Stimulated activated CD8-positive, alpha-beta memory T cell treated with anti-CD3 and anti-CD28 coated beads, Interleukin-12 subunit alpha, Interleukin-12 subunit beta, amount 100 ng/mL, for 24 hours (primary cell): ENCODE data around the gene SDC3.
"Not testable (repeated sequence)": the region's sequence is repeated elsewhere in the genome, so short reads cannot be mapped to it uniquely, and the experiment has no call there.

Source experiments
- DNase-seq: peaks from one replicate; pipeline ENCODE4 v3.0.0-alpha.2; 2020; ENCODE audit errors: extremely low read depth

The SDC3 gene, protein sequence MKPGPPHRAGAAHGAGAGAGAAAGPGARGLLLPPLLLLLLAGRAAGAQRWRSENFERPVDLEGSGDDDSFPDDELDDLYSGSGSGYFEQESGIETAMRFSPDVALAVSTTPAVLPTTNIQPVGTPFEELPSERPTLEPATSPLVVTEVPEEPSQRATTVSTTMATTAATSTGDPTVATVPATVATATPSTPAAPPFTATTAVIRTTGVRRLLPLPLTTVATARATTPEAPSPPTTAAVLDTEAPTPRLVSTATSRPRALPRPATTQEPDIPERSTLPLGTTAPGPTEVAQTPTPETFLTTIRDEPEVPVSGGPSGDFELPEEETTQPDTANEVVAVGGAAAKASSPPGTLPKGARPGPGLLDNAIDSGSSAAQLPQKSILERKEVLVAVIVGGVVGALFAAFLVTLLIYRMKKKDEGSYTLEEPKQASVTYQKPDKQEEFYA

GRCh38 chr1:30908696-30909364, at the start of gene SDC3:
SDC3 (minus strand) TSS chr1:30908758; CDS start chr1:30908586, 172 bp downstream.
- no peak for DNase-seq

GRCh38 chr1:30957560-30958222, 49.1 kb upstream of the SDC3 start:
- no peak for DNase-seq

- no peak for DNase-seq
Measured at GRCh38 chr1:30955448-30956015, 47.0 kb upstream of the SDC3 start.

GRCh38 chr1:30953685-30954084, 45.1 kb upstream of the SDC3 start:
- no peak for DNase-seq

GRCh38 chr1:30952098-30952497, 43.5 kb upstream of the SDC3 start:
- DNase-seq = no peak

GRCh38 chr1:30950700-30951099, 42.1 kb upstream of the SDC3 start:
- DNase-seq = no peak

DNA sequence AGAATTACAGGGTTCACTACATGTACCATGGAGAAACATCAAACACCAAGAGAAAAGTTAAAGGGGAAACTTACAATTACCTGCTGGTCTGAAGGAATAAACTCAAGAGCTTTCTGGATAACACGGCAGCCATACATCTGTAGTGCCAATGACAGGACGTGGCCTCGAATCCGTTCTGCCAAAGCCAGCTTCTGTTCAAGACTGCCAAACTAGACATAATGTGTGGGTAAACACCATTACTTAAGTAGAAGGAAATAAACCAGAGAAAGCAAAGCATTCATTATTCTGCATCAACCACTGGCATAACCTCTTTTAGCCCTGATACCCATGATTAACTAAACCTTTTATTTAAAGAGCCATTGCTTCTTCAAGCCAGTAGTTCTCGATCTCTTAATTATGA, 41.5 kb upstream of the SDC3 start:
- DNase-seq = no peak

DNA sequence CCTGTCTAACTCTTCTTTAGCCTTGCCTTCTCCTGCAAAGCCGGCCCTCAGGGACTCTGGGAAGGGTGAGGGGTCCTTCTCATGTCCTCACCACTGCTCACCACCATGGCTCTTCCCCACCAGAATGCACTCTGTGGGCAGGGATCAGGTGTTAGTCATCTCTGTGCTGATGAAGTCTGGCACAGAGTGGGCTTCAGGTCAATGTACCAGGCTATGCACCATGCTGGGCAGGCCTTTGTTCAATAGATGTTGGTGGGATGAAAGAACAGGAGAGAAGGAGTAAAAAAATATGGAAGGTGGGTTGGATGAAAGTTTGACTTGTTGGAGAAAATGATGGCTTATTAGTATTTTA, 40.9 kb upstream of the SDC3 start:
- DNase-seq = not testable (repeated sequence)

DNA sequence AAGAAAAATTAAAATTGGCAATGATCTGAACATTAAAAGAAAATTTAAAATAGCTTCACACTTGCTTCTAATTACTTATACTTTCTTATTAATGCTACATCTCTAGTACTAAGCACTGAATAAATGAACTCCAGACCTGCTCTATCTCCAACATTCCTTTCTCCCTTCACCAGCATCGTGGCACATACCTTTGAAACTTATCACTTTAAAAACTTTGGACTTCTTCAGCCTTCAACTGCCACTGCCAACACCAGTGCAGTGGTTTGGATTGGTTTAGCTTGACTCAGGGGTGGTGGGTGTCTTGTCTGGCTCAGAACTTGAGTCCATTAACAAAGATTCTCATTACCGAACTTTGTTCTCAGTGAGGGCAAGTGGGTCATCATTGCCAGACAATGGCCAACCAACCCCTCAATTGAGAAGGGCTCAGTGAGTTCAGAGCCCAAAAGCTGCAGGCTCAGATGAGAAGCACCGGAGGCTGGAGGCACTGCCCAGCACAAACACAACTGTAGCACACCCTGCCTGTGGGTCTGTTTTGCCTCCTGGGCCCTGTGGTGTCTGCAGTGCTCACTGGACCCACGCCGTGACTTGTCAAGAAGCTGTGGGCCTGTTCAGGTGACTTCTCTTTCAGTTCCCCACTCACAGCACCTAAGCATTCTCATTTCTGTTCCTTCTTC, 40.4 kb upstream of the SDC3 start:
- DNase-seq = not testable (repeated sequence)

DNA sequence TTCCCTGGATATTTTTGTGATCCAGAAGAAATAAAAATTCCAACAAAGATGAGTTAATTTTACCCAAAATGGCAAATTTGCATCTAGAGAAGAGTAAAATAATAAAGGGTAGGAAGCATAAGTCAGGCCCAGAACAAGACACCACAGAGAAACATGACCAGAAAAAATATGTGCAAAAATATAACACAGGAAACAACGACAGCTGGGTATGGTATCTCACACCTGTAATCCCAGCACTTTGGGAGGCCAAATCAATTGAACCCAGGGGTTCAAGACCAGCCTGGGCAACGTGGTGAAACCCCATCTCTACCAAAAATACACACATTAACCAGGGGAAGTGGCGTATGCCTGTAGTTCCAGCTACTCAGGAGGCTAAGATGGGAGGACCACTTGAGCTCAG, 39.7 kb upstream of the SDC3 start:
- no peak for DNase-seq

DNA sequence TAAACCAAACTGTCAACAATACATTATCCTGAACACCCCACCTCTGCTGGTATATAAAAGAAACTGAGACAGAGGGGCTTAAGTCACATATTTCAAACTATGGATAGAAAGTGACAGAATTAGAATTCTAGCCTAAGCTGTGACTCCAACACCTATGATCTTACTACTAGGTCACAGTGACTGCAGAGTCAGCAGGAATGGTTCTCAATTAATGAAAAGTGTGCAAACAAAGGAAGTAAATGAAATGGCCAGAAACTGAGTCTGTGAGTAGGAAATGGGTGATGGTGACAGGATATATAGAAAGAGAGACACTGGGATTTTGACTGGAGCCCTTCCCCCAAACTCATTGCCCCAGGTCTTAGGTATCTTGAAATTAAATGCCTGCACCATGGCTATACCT, 38.7 kb upstream of the SDC3 start:
- DNase-seq = no peak

GRCh38 chr1:30942326-30942963, 33.9 kb upstream of the SDC3 start:
- no peak for DNase-seq

DNA sequence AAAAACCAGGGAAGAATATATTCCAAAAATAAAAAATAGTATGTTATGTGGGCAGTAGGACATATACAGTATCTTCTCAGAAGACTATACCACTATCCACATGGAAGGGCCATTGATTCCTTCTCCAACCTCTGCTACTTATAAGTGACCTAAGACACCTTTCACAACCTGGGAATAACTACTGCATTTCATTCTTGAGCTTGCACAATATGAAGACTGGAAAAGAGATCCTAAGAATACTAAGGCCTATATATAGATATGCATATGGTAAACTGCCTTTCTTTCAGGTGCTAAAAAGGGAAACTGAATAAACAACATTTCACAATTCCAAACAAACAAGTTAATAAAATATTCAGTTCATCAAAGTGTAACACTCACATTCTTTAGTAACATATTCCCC, 32.0 kb upstream of the SDC3 start:
- DNase-seq = no peak

- DNase-seq = no peak
Measured at GRCh38 chr1:30936541-30937171, 28.1 kb upstream of the SDC3 start.

DNA sequence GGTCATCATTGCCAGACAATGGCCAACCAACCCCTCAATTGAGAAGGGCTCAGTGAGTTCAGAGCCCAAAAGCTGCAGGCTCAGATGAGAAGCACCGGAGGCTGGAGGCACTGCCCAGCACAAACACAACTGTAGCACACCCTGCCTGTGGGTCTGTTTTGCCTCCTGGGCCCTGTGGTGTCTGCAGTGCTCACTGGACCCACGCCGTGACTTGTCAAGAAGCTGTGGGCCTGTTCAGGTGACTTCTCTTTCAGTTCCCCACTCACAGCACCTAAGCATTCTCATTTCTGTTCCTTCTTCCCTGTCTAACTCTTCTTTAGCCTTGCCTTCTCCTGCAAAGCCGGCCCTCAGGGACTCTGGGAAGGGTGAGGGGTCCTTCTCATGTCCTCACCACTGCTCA, 27.2 kb upstream of the SDC3 start:
- not testable (repeated sequence) for DNase-seq

- no peak for DNase-seq
Measured at GRCh38 chr1:30934613-30935012, 26.1 kb upstream of the SDC3 start.

GRCh38 chr1:30933874-30934252, 25.3 kb upstream of the SDC3 start:
- no peak for DNase-seq

DNA sequence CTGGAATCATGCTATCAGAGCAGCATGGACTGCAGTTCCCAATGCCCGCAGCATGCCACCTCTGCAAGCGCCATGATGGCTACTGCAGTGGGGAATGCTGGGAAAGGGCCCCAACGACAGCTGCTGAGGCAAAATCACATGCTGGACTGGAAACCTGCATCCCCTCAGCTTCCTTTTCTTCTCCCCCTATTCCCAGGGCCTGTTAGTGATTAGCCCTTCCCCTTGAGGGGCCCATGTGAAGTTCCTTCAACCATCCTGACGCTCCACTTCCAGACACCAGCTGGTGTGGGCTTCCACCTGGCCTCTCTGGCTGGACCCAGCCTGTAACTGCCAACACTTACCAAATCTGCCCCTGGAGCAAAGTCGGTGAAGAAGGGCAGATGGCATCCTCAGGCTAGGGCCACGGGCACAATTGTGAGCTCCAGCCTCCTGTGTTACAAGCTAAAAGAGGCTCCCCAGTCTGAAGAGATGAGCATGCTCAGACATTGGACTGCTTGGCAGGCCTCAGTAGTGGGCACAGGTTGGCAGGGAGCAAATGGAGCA, 22.1 kb upstream of the SDC3 start:
- no peak for DNase-seq

DNA sequence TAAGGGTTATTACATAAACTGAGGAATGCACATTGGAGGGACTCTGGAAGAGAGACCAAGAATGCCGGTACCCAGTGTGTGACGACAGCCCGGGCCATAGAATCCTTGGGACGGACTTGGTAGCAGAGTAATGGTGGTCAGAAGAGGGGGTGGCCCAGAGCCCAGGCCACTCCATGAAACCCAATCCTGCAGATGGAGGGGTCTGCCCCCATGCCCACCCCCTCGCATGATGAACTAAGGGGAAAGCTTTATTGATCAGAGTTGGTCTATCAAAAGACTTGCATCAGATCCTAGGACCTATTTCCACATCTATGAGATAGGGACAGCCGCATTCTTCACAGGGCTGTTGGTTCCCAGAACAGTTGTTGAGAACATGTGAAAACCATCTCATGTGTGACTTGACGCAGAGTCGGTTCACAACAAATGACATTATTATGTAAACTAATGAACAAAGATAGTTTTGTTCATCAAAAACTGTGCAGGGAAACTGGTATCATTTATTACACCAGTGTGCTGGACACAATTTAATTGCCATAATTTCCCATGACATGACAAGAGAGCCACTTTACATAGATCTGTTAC, 21.5 kb upstream of the SDC3 start:
- DNase-seq = no peak

GRCh38 chr1:30929135-30929889, 20.8 kb upstream of the SDC3 start:
- no peak for DNase-seq
